HEK293 (cell line): ENCODE measurements around the gene ZNF217.

Experiments
- CTCF ChIA-PET: fragments of 350-600 bp; formaldehyde crosslinking; extraction: SDS; loops from one replicate; lab custom pipeline; 2021; ENCODE audit warnings: antibody characterized with exemption; lab: Yijun Ruan, JAX
- POLR2A ChIA-PET: fragments of 300-600 bp; formaldehyde crosslinking; extraction: SDS; loops from one replicate; lab custom pipeline; 2020; ENCODE audit warnings: antibody characterized with exemption, inconsistent platforms; lab: Yijun Ruan, JAX
- H3K27ac ChIP-seq: fragments of 200-500 bp; sonication (Bioruptor generic); 2 replicates; pipeline ENCODE4 v1.5.1; 2014; ENCODE audit warnings: low read depth, low read length, control low read depth, inconsistent platforms; ENCODE audit errors: extremely low read depth
- H3K36me3 ChIP-seq, 2 experiments: fragments of 200-500 bp in 1 of 2; sonication (Bioruptor generic) in 1 of 2; 1 replicate in 1 of 2; 2 replicates in 1 of 2; pipeline ENCODE4 v1.5.1; 2014 to 2017; ENCODE audit warnings: inconsistent platforms in 2 of 2, low read length in 2 of 2; ENCODE audit not compliant: control insufficient read depth in 2 of 2, insufficient read depth in 1 of 2
- H3K4me1 ChIP-seq: fragments of 200-500 bp; sonication (Bioruptor generic); 2 replicates; pipeline ENCODE4 v1.5.1; 2014; ENCODE audit warnings: mild to moderate bottlenecking, low read length, inconsistent platforms; ENCODE audit not compliant: control insufficient read depth, insufficient read depth
- H3K4me3 ChIP-seq: 2 replicates; pipeline ENCODE4 v1.5.1; 2011; ENCODE audit warnings: low read depth, mild to moderate bottlenecking, control low read depth, low read length, moderate library complexity
- H3K9me3 ChIP-seq: fragments of 200-500 bp; sonication (Bioruptor generic); 2 replicates; pipeline ENCODE4 v1.5.1; 2014; ENCODE audit warnings: low read depth, low read length, inconsistent platforms; ENCODE audit not compliant: control insufficient read depth, insufficient read depth
- GLIS1 ChIP-seq: fragments of 450-650 bp; formaldehyde crosslinking; IDR thresholded peaks from 2 replicates; pipeline ENCODE4 v1.5.1; 2016; ENCODE audit warnings: missing biosample characterization, missing genetic modification characterization
- KLF10 ChIP-seq: fragments of 450-650 bp; IDR thresholded peaks from 2 replicates; pipeline ENCODE4 v1.5.1; 2018; ENCODE audit warnings: missing biosample characterization, mild to moderate bottlenecking, missing genetic modification characterization
- KLF9 ChIP-seq: fragments of 450-650 bp; formaldehyde crosslinking; IDR thresholded peaks from 2 replicates; pipeline ENCODE4 v1.5.1; 2016; ENCODE audit warnings: missing biosample characterization, missing genetic modification characterization, low read depth
- OSR2 ChIP-seq: fragments of 450-650 bp; formaldehyde crosslinking; IDR thresholded peaks from 2 replicates; pipeline ENCODE4 v1.5.1; 2016; ENCODE audit warnings: missing biosample characterization, missing genetic modification characterization
- PBX3 ChIP-seq: sonication (generic); formaldehyde crosslinking; IDR thresholded peaks from 2 replicates; pipeline ENCODE4 v1.8.1; 2022; ENCODE audit warnings: mild to moderate bottlenecking, moderate library complexity, missing genetic modification reagents
- PRDM1 ChIP-seq: fragments of 450-650 bp; formaldehyde crosslinking; IDR thresholded peaks from 2 replicates; pipeline ENCODE4; 2016; ENCODE audit warnings: missing biosample characterization, missing genetic modification characterization
- PRDM6 ChIP-seq: fragments of 450-650 bp; formaldehyde crosslinking; IDR thresholded peaks from 2 replicates; pipeline ENCODE4 v1.5.1; 2017; ENCODE audit warnings: missing biosample characterization, missing genetic modification characterization
- ZBTB44 ChIP-seq: fragments of 450-650 bp; IDR thresholded peaks from 2 replicates; pipeline ENCODE4 v1.5.1; 2018; ENCODE audit warnings: missing biosample characterization, mild to moderate bottlenecking, missing genetic modification characterization
- ZBTB8A ChIP-seq: fragments of 450-650 bp; formaldehyde crosslinking; IDR thresholded peaks from 2 replicates; pipeline ENCODE4 v1.5.1; 2016; ENCODE audit warnings: missing biosample characterization, missing genetic modification characterization
- ZNF138 ChIP-seq: fragments of 450-650 bp; formaldehyde crosslinking; IDR thresholded peaks from 2 replicates; pipeline ENCODE4 v1.5.1; 2016; ENCODE audit warnings: missing biosample characterization, missing genetic modification characterization, borderline replicate concordance
- ZNF169 ChIP-seq: fragments of 450-650 bp; formaldehyde crosslinking; IDR thresholded peaks from 2 replicates; pipeline ENCODE4 v1.5.1; 2016; ENCODE audit warnings: missing biosample characterization, missing genetic modification characterization
- ZNF202 ChIP-seq: fragments of 450-650 bp; formaldehyde crosslinking; IDR thresholded peaks from 2 replicates; pipeline ENCODE4 v1.5.1; 2016; ENCODE audit warnings: missing biosample characterization, missing genetic modification characterization, borderline replicate concordance
- ZNF501 ChIP-seq: fragments of 450-650 bp; formaldehyde crosslinking; IDR thresholded peaks from 2 replicates; pipeline ENCODE4 v1.5.1; 2016; ENCODE audit warnings: missing biosample characterization, missing genetic modification characterization
- ZNF518A ChIP-seq: fragments of 450-650 bp; formaldehyde crosslinking; conservative IDR thresholded peaks from 2 replicates; pipeline ENCODE4 v1.5.1; 2016; ENCODE audit warnings: low read depth, missing biosample characterization, missing genetic modification characterization
- ZNF701 ChIP-seq: fragments of 450-650 bp; formaldehyde crosslinking; IDR thresholded peaks from 2 replicates; pipeline ENCODE4 v1.5.1; 2016; ENCODE audit warnings: missing biosample characterization, missing genetic modification characterization
- ZNF704 ChIP-seq: fragments of 450-650 bp; formaldehyde crosslinking; IDR thresholded peaks from 2 replicates; pipeline ENCODE4 v1.5.1; 2016; ENCODE audit warnings: missing biosample characterization, missing genetic modification characterization

The ZNF217 gene

GRCh38 chr20:53609491-53610445 is 16.1 kb upstream of the ZNF217 start (continued):
- no peak for TF ChIP-seq ZNF704 (tag by site-specific recombination)
- TF ChIP-seq ZNF701 (tag by site-specific recombination): no peak
- TF ChIP-seq, all 188 proteins: peak for 92

GRCh38 chr20:53608456-53609452 is 15.1 kb upstream of the ZNF217 start:
- H3K4me3 ChIP-seq: no peak overlapping the region
- 0 out of 2 replicates have a peak, but pooled peaks have one; percentile 19 for TF ChIP-seq OSR2 (tag by site-specific recombination)
- no peak for TF ChIP-seq ZNF704 (tag by site-specific recombination)
- TF ChIP-seq ZNF518A (tag by site-specific recombination): no peak
- TF ChIP-seq ZBTB44 (tag by site-specific recombination): no peak
- peak; percentile 23; the same call in 1 of the 2 replicates for TF ChIP-seq KLF9
- TF ChIP-seq ZBTB8A (tag by site-specific recombination): no peak
- TF ChIP-seq ZNF169 (tag by site-specific recombination): no peak
- no peak for TF ChIP-seq PRDM1
- no peak for TF ChIP-seq ZNF138 (tag by site-specific recombination)
- TF ChIP-seq ZNF501: no peak
- peak; percentile 65; the same call in 1 of the 2 replicates for TF ChIP-seq ZNF202 (tag by site-specific recombination)
- 0 out of 2 replicates have a peak, but pooled peaks have one; percentile 28 for TF ChIP-seq KLF10 (tag by site-specific recombination)
- no peak for TF ChIP-seq PBX3 (CRISPR knock-in tag)
- no peak for TF ChIP-seq GLIS1 (tag by site-specific recombination)
- peak; percentile 6; the same call in 1 of the 2 replicates for TF ChIP-seq PRDM6 (tag by site-specific recombination)
- ChIA-PET CTCF (interaction anchor here (0.6 kb wide), 1 partner anchor 93 kb away, joined by 3 read pairs; no protein-coding TSS in a partner anchor), POLR2A (interaction anchor here (1.1 to 1.6 kb wide), 2 partner anchors 14 to 15 kb away, joined by 7 to 9 read pairs; partner anchors contain the start of gene ZNF217)
- H3K27ac ChIP-seq: peak overlapping the region; percentile 70
- peaks cover 6% of the 10 kb centered on the region; the same call in 1 of the 2 replicates for H3K4me1 ChIP-seq
- H3K9me3 ChIP-seq: no peaks in the 10 kb centered on the region
- H3K36me3 ChIP-seq: no peaks in the 10 kb centered on the region
